HepG2 (cell line): Measurements from ENCODE around the gene IQCC.

Source experiments
- KDM5A ChIP-seq: fragments of 200-600 bp; sonication (generic); IDR thresholded peaks from 2 replicates; pipeline ENCODE4 v1.7.0; 2018; ENCODE audit warnings: antibody characterized with exemption, mild to moderate bottlenecking, low read length, borderline replicate concordance
- MTF1 ChIP-seq: sonication (generic); formaldehyde crosslinking; IDR thresholded peaks from 2 replicates; pipeline ENCODE4 v1.5.0; 2020; ENCODE audit warnings: missing genetic modification reagents
- NFE2 ChIP-seq: sonication (generic); formaldehyde crosslinking; IDR thresholded peaks from 2 replicates; pipeline ENCODE4 v1.4.0; 2020; ENCODE audit warnings: missing genetic modification reagents
- POLR2A ChIP-seq, 2 experiments: IDR thresholded peaks; 2 replicates each; pipeline ENCODE4 v1.6.1; 2011; ENCODE audit warnings: low read depth in 2 of 2, low read length in 2 of 2, mild to moderate bottlenecking in 1 of 2, moderate library complexity in 1 of 2; ENCODE audit not compliant: insufficient read depth in 1 of 2
- ZNF317 ChIP-seq: sonication (generic); formaldehyde crosslinking; IDR thresholded peaks from 2 replicates; pipeline ENCODE4 v1.5.0; 2020; ENCODE audit warnings: mild to moderate bottlenecking, missing genetic modification reagents
- TF ChIP-seq, protein P1 (sequence below): sonication (generic); formaldehyde crosslinking; IDR thresholded peaks from 2 replicates; pipeline ENCODE4 v1.4.0; 2020; ENCODE audit warnings: missing genetic modification reagents
- TF ChIP-seq, protein P2 (sequence below): sonication (generic); formaldehyde crosslinking; IDR thresholded peaks from 2 replicates; pipeline ENCODE4 v1.4.0; 2020; ENCODE audit warnings: mild to moderate bottlenecking, missing genetic modification reagents
- TF ChIP-seq, protein P3 (sequence below): sonication (generic); formaldehyde crosslinking; IDR thresholded peaks from 2 replicates; pipeline ENCODE4 v1.5.0; 2020; ENCODE audit warnings: mild to moderate bottlenecking, missing genetic modification reagents, moderate library complexity

DNA sequence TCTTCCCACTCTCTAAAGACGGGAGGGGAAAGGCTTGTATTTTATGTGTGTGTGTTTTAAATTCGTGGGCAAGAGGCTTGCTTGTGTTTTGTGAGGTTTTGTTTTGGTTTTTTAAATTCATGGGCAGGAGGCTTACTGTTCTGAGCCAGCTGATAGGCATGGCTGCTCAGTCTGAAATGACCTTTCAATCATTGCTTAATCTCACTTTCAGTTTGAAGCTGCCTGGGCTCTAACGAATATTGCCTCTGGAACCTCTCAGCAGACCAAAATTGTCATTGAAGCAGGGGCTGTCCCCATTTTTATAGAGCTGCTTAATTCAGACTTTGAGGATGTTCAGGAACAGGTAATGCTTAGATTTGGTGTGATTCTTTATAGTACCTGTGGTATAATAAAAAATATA lies 46.3 kb upstream of the IQCC start:
- no peak for TF ChIP-seq NFE2 (CRISPR knock-in tag)
- no peak for TF ChIP-seq ZNF317
- TF ChIP-seq, protein P1, sequence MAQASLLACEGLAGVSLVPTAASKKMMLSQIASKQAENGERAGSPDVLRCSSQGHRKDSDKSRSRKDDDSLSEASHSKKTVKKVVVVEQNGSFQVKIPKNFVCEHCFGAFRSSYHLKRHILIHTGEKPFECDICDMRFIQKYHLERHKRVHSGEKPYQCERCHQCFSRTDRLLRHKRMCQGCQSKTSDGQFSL (CRISPR knock-in tag): no peak
- TF ChIP-seq, protein P2, sequence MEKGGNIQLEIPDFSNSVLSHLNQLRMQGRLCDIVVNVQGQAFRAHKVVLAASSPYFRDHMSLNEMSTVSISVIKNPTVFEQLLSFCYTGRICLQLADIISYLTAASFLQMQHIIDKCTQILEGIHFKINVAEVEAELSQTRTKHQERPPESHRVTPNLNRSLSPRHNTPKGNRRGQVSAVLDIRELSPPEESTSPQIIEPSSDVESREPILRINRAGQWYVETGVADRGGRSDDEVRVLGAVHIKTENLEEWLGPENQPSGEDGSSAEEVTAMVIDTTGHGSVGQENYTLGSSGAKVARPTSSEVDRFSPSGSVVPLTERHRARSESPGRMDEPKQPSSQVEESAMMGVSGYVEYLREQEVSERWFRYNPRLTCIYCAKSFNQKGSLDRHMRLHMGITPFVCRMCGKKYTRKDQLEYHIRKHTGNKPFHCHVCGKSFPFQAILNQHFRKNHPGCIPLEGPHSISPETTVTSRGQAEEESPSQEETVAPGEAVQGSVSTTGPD (CRISPR knock-in tag): no peak
- TF ChIP-seq KDM5A: no peak
- no peak for TF ChIP-seq MTF1 (CRISPR knock-in tag)
- TF ChIP-seq, protein P3, sequence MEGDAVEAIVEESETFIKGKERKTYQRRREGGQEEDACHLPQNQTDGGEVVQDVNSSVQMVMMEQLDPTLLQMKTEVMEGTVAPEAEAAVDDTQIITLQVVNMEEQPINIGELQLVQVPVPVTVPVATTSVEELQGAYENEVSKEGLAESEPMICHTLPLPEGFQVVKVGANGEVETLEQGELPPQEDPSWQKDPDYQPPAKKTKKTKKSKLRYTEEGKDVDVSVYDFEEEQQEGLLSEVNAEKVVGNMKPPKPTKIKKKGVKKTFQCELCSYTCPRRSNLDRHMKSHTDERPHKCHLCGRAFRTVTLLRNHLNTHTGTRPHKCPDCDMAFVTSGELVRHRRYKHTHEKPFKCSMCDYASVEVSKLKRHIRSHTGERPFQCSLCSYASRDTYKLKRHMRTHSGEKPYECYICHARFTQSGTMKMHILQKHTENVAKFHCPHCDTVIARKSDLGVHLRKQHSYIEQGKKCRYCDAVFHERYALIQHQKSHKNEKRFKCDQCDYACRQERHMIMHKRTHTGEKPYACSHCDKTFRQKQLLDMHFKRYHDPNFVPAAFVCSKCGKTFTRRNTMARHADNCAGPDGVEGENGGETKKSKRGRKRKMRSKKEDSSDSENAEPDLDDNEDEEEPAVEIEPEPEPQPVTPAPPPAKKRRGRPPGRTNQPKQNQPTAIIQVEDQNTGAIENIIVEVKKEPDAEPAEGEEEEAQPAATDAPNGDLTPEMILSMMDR (CRISPR knock-in tag): no peak
- no peak for TF ChIP-seq POLR2A (IDR thresholded peaks at IDR 0.05; ENCODE audit: insufficient read depth in 1 of 2, low read depth in 2 of 2, low read length in 2 of 2)
